Epithelial cell of proximal tubule (primary cell): ENCODE results near the gene CSTPP1. TPM values are rescaled to one million over a fixed set of nuclear protein-coding genes. Genes with fewer than 3 reads are reported as not detected.
"Not testable (repeated sequence)": the region's sequence is repeated elsewhere in the genome, so short reads cannot be mapped to it uniquely, and the experiment has no call there.

Experiments used
- DNase-seq: peaks from one replicate; pipeline ENCODE4 v3.0.0-alpha.2; 2011; ENCODE audit warnings: low read depth
- H3K4me3 ChIP-seq: 2 replicates; pipeline ENCODE4 v1.5.1; 2011; ENCODE audit warnings: low read depth, mild to moderate bottlenecking, low read length
- CTCF ChIP-seq: conservative IDR thresholded peaks from 2 replicates; pipeline ENCODE4 v1.5.1; 2012; ENCODE audit warnings: low read depth, mild to moderate bottlenecking, low read length
- total RNA-seq: library from RNA; depleted of rRNA; stranded (reverse); fragments of >200 nt; gene quantifications from 2 replicates; pipeline ENCODE4 v1.2.3, GENCODE V29; 2015

The CSTPP1 gene
- total RNA-seq, 1 donor from 2014 or later: 39.8 TPM

DNA sequence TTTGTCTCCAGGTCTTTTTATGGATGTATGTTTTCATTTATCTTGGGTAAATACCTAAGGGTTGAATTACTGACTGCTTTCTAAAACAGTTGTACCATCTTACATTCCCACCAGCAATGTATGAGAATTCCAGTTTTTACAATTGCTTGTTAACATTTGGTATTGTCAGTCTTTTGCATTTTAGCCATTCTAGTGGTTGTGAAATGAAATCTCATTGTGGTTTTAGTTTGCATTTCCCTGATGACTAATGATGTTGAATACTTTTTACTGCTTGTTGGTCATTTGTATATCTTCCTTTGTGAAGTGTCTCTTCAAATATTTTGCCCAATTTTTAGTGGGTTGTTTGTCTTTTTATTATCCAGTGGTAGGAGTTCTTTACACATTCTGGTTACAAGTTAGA is 147.4 kb downstream of the CSTPP1 start:
- H3K4me3 ChIP-seq: no peak overlapping the region
- DNase-seq: no peak
- no peak for TF ChIP-seq CTCF

GRCh38 chr11:47087801-47088200 is 151.2 kb downstream of the CSTPP1 start:
- no peak for DNase-seq
- no peak for TF ChIP-seq CTCF
- no peak overlapping the region for H3K4me3 ChIP-seq

GRCh38 chr11:47093541-47093940 is 157.0 kb downstream of the CSTPP1 start:
- H3K4me3 ChIP-seq: no peak overlapping the region
- DNase-seq: no peak
- no peak for TF ChIP-seq CTCF

GRCh38 chr11:47096871-47097270 is 160.3 kb downstream of the CSTPP1 start:
- not testable (repeated sequence) for DNase-seq, H3K4me3 ChIP-seq

- H3K4me3 ChIP-seq, DNase-seq: not testable (repeated sequence)
Measured at GRCh38 chr11:47098223-47098622, 161.7 kb downstream of the CSTPP1 start.

DNA sequence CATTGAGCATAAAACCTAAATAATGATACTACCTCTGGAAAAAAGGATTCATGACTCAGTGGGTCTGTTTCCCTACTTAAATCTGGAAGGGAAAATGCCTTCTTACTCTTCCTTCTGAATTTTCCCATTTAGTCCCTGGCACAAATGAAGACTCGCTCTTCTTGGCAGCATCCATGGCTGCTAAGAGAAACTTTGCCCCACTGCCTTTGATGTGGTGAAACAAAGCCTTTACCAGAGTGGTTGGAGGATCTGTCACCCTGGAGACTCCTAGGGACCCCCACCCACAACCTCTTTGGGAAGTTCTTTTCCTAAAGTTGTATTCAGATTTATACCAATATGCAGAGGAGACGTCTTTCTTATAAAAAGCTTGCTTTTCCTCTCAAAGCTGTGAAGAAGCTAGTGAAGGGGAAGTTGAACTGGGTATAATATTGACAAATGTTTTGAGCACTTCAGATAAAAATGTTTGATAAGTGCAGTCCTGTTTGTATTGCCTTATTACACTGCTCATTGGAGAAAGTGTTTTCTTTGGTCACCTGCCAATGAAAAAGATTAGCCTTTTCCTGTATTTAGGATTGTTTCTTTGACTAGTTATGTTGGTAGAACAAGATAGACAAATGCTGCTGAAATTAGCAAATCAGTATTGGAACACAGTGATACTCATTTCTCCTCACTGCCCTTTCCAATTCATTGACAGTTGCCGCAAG is 162.8 kb downstream of the CSTPP1 start:
- H3K4me3 ChIP-seq: no peak overlapping the region
- no peak for DNase-seq
- TF ChIP-seq CTCF: no peak

GRCh38 chr11:47099918-47100315 is 163.4 kb downstream of the CSTPP1 start:
- no peak for TF ChIP-seq CTCF
- H3K4me3 ChIP-seq: no peak overlapping the region
- DNase-seq: no peak

- no peak for DNase-seq
- no peak for TF ChIP-seq CTCF
Measured at GRCh38 chr11:47101406-47101805, 164.8 kb downstream of the CSTPP1 start.

More at GRCh38 chr11:47101406-47101805, 164.8 kb downstream of the CSTPP1 start:
- H3K4me3 ChIP-seq: no peak overlapping the region
